ENCODE data around the gene SIAH1.

GRCh38 chr16:48392407-48392806 lies 7.2 kb upstream of the SIAH1 start:
- no peak for TF ChIP-seq CTCF (IDR thresholded peaks at IDR 0.05; ENCODE audit: control extremely low read depth in 1 of 3, insufficient read depth in 1 of 3, low read depth in 1 of 3, low read length in 3 of 3)
- TF ChIP-seq POLR2A (IDR thresholded peaks at IDR 0.05; ENCODE audit: control extremely low read depth in 1 of 2, low read depth in 2 of 2, low read length in 2 of 2) = no peak
- TF ChIP-seq MAX (IDR thresholded peaks at IDR 0.05) = no peak

Data from H1 (cell line).